ENCODE results near the gene INTS1. TPM values are rescaled to one million over a fixed set of nuclear protein-coding genes. Genes with fewer than 3 reads are reported as not detected.
A peak's percentile ranks its signal among the peaks of the same experiment; 100 is the strongest.
"Not testable (repeated sequence)": the region's sequence is repeated elsewhere in the genome, so short reads cannot be mapped to it uniquely, and the experiment has no call there.

Gene INTS1
- total and polyA plus RNA-seq, 3 experiments from 2014 or later: 26.1 to 111 (median 96.6) TPM

GRCh38 chr7:1526271-1526754 is 22.1 kb upstream of the INTS1 start:
- DNase-seq: no peak
- Histone ChIP-seq H3K4me3 (ENCODE audit: low read length) (no peak overlapping the region), H3K9me3 (ENCODE audit: low read length) (no peaks in the 10 kb centered on the region), H3K27me3 (ENCODE audit: insufficient read depth, low read length, poor library complexity, severe bottlenecking) (no peaks in the 10 kb centered on the region), H3K4me1 (ENCODE audit: insufficient read depth, low read length) (peaks cover 6% of the 10 kb centered on the region), H3K36me3 (ENCODE audit: insufficient read depth, low read length) (no peaks in the 10 kb centered on the region), H3K27ac (ENCODE audit: low read depth, low read length) (no peak overlapping the region)
- Mint-ChIP-seq H3K4me3 (peak overlapping the region in 1 of 7 donors; percentile 5), H3K4me1 (peaks cover 0 to 5% (median under 1%) of the 10 kb centered on the region in 3 donors), H3K36me3 (peaks cover 0 to under 1% (median 0%) of the 10 kb centered on the region in 3 donors), H3K27ac (peak overlapping the region in 1 of 8 donors; percentile 18), H3K9me3 (no peaks in the 10 kb centered on the region), H3K27me3 (peaks cover 9 to 13% of the 10 kb centered on the region in 2 donors)
- POLR2A ChIA-PET: interaction anchor here (0.6 kb wide), 1 partner anchor 14 kb away, joined by 3 read pairs; no protein-coding TSS in a partner anchor
- CTCF ChIA-PET: no interaction called here

GRCh38 chr7:1525409-1525808 is 21.2 kb upstream of the INTS1 start:
- Histone ChIP-seq H3K4me1 (ENCODE audit: insufficient read depth, low read length) (peaks cover 6% of the 10 kb centered on the region), H3K36me3 (ENCODE audit: insufficient read depth, low read length) (no peaks in the 10 kb centered on the region), H3K27ac (ENCODE audit: low read depth, low read length) (no peak overlapping the region), H3K9me3 (ENCODE audit: low read length) (no peaks in the 10 kb centered on the region), H3K27me3 (ENCODE audit: insufficient read depth, low read length, poor library complexity, severe bottlenecking) (no peaks in the 10 kb centered on the region), H3K4me3 (ENCODE audit: low read length) (no peak overlapping the region)
- H3K27me3 Mint-ChIP-seq: peaks cover 9 to 13% of the 10 kb centered on the region in 2 donors
- H3K36me3 Mint-ChIP-seq: no peaks in the 10 kb centered on the region
- DNase-seq: no peak
- ChIA-PET POLR2A (no interaction called here), CTCF (interaction anchor here (1.4 kb wide), 1 partner anchor 20 kb away, joined by 3 read pairs; no protein-coding TSS in a partner anchor)
- peaks cover 0 to 5% (median 0%) of the 10 kb centered on the region in 3 donors for H3K4me1 Mint-ChIP-seq
- peaks cover 0 to 2% (median 0%) of the 10 kb centered on the region in 5 donors for H3K9me3 Mint-ChIP-seq
- H3K27ac Mint-ChIP-seq: no peak overlapping the region
- H3K4me3 Mint-ChIP-seq: peak overlapping the region in 1 of 7 donors; percentile 13

- Mint-ChIP-seq H3K4me1 (no peaks in the 10 kb centered on the region), H3K27me3 (peaks cover 9 to 13% of the 10 kb centered on the region in 2 donors), H3K27ac (no peak overlapping the region), H3K9me3 (peaks cover 0 to 13% (median 4%) of the 10 kb centered on the region in 5 donors), H3K36me3 (peaks cover 0 to 7% (median 0%) of the 10 kb centered on the region in 3 donors), H3K4me3 (no peak overlapping the region)
- Histone ChIP-seq H3K36me3 (ENCODE audit: insufficient read depth, low read length) (no peaks in the 10 kb centered on the region), H3K9me3 (ENCODE audit: low read length) (no peaks in the 10 kb centered on the region), H3K27ac (ENCODE audit: low read depth, low read length) (no peak overlapping the region), H3K4me3 (ENCODE audit: low read length) (no peak overlapping the region), H3K27me3 (ENCODE audit: insufficient read depth, low read length, poor library complexity, severe bottlenecking) (no peaks in the 10 kb centered on the region), H3K4me1 (ENCODE audit: insufficient read depth, low read length) (no peaks in the 10 kb centered on the region)
- POLR2A ChIA-PET: no interaction called here
- DNase-seq: no peak
- CTCF ChIA-PET: no interaction called here
Observed at GRCh38 chr7:1523844-1524243, 19.7 kb upstream of the INTS1 start.

- CTCF ChIA-PET: no interaction called here
Observed at GRCh38 chr7:1523208-1523607, 19.0 kb upstream of the INTS1 start.

GRCh38 chr7:1521456-1521855 is 17.3 kb upstream of the INTS1 start:
- H3K4me3 ChIP-seq (ENCODE audit: low read length): no peak overlapping the region
- Mint-ChIP-seq H3K4me1 (no peaks in the 10 kb centered on the region), H3K27me3 (peaks cover 4 to 8% of the 10 kb centered on the region in 2 donors), H3K9me3 (peaks cover 0 to 13% (median 4%) of the 10 kb centered on the region in 5 donors), H3K27ac (no peak overlapping the region), H3K4me3 (no peak overlapping the region), H3K36me3 (peaks cover 0 to 7% (median 0%) of the 10 kb centered on the region in 3 donors)
- H3K9me3 ChIP-seq (ENCODE audit: low read length): no peaks in the 10 kb centered on the region
- no peaks in the 10 kb centered on the region for H3K4me1 ChIP-seq (ENCODE audit: insufficient read depth, low read length)
- no peak overlapping the region for H3K27ac ChIP-seq (ENCODE audit: low read depth, low read length)
- ChIA-PET POLR2A (no interaction called here), CTCF (no interaction called here)
- no peaks in the 10 kb centered on the region for H3K36me3 ChIP-seq (ENCODE audit: insufficient read depth, low read length)
- no peak for DNase-seq
- no peaks in the 10 kb centered on the region for H3K27me3 ChIP-seq (ENCODE audit: insufficient read depth, low read length, poor library complexity, severe bottlenecking)

More at GRCh38 chr7:1523208-1523607, 19.0 kb upstream of the INTS1 start:
- POLR2A ChIA-PET: no interaction called here
- peaks cover 9 to 13% of the 10 kb centered on the region in 2 donors for H3K27me3 Mint-ChIP-seq
- H3K27me3 ChIP-seq (ENCODE audit: insufficient read depth, low read length, poor library complexity, severe bottlenecking): no peaks in the 10 kb centered on the region
- no peak overlapping the region for H3K27ac Mint-ChIP-seq
- no peak overlapping the region for H3K27ac ChIP-seq (ENCODE audit: low read depth, low read length)
- no peaks in the 10 kb centered on the region for H3K4me1 Mint-ChIP-seq
- no peak overlapping the region for H3K4me3 ChIP-seq (ENCODE audit: low read length)
- no peak overlapping the region for H3K4me3 Mint-ChIP-seq
- no peak for DNase-seq
- peaks cover 0 to 13% (median 4%) of the 10 kb centered on the region in 5 donors for H3K9me3 Mint-ChIP-seq
- H3K36me3 ChIP-seq (ENCODE audit: insufficient read depth, low read length): no peaks in the 10 kb centered on the region
- H3K4me1 ChIP-seq (ENCODE audit: insufficient read depth, low read length): no peaks in the 10 kb centered on the region
- no peaks in the 10 kb centered on the region for H3K9me3 ChIP-seq (ENCODE audit: low read length)
- peaks cover 0 to 7% (median 0%) of the 10 kb centered on the region in 3 donors for H3K36me3 Mint-ChIP-seq

- H3K9me3 Mint-ChIP-seq: peaks cover 0 to 13% (median 4%) of the 10 kb centered on the region in 5 donors
- no peaks in the 10 kb centered on the region for H3K4me1 Mint-ChIP-seq
- H3K36me3 Mint-ChIP-seq: peaks cover 0 to 7% (median 0%) of the 10 kb centered on the region in 3 donors
- Histone ChIP-seq H3K27me3 (ENCODE audit: insufficient read depth, low read length, poor library complexity, severe bottlenecking) (no peaks in the 10 kb centered on the region), H3K27ac (ENCODE audit: low read depth, low read length) (no peak overlapping the region), H3K4me3 (ENCODE audit: low read length) (no peak overlapping the region), H3K9me3 (ENCODE audit: low read length) (no peaks in the 10 kb centered on the region), H3K4me1 (ENCODE audit: insufficient read depth, low read length) (no peaks in the 10 kb centered on the region), H3K36me3 (ENCODE audit: insufficient read depth, low read length) (no peaks in the 10 kb centered on the region)
- no peak for DNase-seq
- ChIA-PET CTCF (no interaction called here), POLR2A (no interaction called here)
- no peak overlapping the region for H3K27ac Mint-ChIP-seq
- H3K27me3 Mint-ChIP-seq: peaks cover 4 to 7% of the 10 kb centered on the region in 2 donors
- no peak overlapping the region for H3K4me3 Mint-ChIP-seq
Observed at GRCh38 chr7:1520539-1521234, 16.5 kb upstream of the INTS1 start.

GRCh38 chr7:1519322-1519922 is 15.2 kb upstream of the INTS1 start:
- H3K4me1 ChIP-seq (ENCODE audit: insufficient read depth, low read length); H3K9me3 ChIP-seq (ENCODE audit: low read length); POLR2A ChIA-PET; H3K4me3 ChIP-seq (ENCODE audit: low read length); H3K36me3 ChIP-seq (ENCODE audit: insufficient read depth, low read length); H3K27me3 Mint-ChIP-seq; H3K36me3 Mint-ChIP-seq; DNase-seq; H3K27ac ChIP-seq (ENCODE audit: low read depth, low read length); H3K27me3 ChIP-seq (ENCODE audit: insufficient read depth, low read length, poor library complexity, severe bottlenecking); H3K27ac Mint-ChIP-seq; H3K4me3 Mint-ChIP-seq; H3K4me1 Mint-ChIP-seq: not testable (repeated sequence)
- peaks cover 0 to 13% (median 4%) of the 10 kb centered on the region in 5 donors for H3K9me3 Mint-ChIP-seq
- CTCF ChIA-PET: interaction anchor here (1.7 kb wide), 1 partner anchor 10 kb away, joined by 3 read pairs; no protein-coding TSS in a partner anchor

GRCh38 chr7:1516586-1517251 is 12.5 kb upstream of the INTS1 start:
- CTCF ChIA-PET: no interaction called here
- POLR2A ChIA-PET: no interaction called here
- H3K27me3 Mint-ChIP-seq: peaks cover 0 to 3% of the 10 kb centered on the region in 2 donors

More at GRCh38 chr7:1516586-1517251, 12.5 kb upstream of the INTS1 start:
- H3K4me1 ChIP-seq (ENCODE audit: insufficient read depth, low read length): peaks cover 19% of the 10 kb centered on the region
- H3K4me3 ChIP-seq (ENCODE audit: low read length): no peak overlapping the region
- Mint-ChIP-seq H3K27ac (no peak overlapping the region), H3K4me1 (peaks cover 6 to 15% (median 6%) of the 10 kb centered on the region in 3 donors), H3K36me3 (peaks cover 0 to 7% (median 0%) of the 10 kb centered on the region in 3 donors), H3K9me3 (peaks cover 0 to 13% (median 4%) of the 10 kb centered on the region in 5 donors), H3K4me3 (no peak overlapping the region)
- no peak for DNase-seq
- no peaks in the 10 kb centered on the region for H3K27me3 ChIP-seq (ENCODE audit: insufficient read depth, low read length, poor library complexity, severe bottlenecking)
- H3K27ac ChIP-seq (ENCODE audit: low read depth, low read length): no peak overlapping the region
- H3K9me3 ChIP-seq (ENCODE audit: low read length): no peaks in the 10 kb centered on the region
- H3K36me3 ChIP-seq (ENCODE audit: insufficient read depth, low read length): no peaks in the 10 kb centered on the region
